Testis (tissue), 3 donors: ENCODE data around the gene KCNT2. TPM values are rescaled to one million over a fixed set of nuclear protein-coding genes. Genes with fewer than 3 reads are reported as not detected.

Source experiments
- DNase-seq: peaks from one replicate; pipeline ENCODE4 v3.0.0-alpha.2; 2019
- H3K27ac ChIP-seq, 2 donors: fragments of 200-600 bp; sonication (generic); one replicate each; pipeline ENCODE4 v1.5.1; 2019
- H3K27me3 ChIP-seq: fragments of 200-600 bp; sonication (generic); one replicate; pipeline ENCODE4 v1.5.1; 2019
- H3K36me3 ChIP-seq: fragments of 200-600 bp; sonication (generic); one replicate; pipeline ENCODE4 v1.5.1; 2017; ENCODE audit warnings: low read depth; ENCODE audit errors: missing control alignments
- H3K4me1 ChIP-seq: fragments of 200-600 bp; sonication (generic); one replicate; pipeline ENCODE4 v1.5.1; 2019
- H3K4me3 ChIP-seq, 2 donors: fragments of 200-600 bp; sonication (generic); one replicate each; pipeline ENCODE4 v1.5.1; 2017 to 2019
- H3K9me3 ChIP-seq: fragments of 200-600 bp; sonication (generic); one replicate; pipeline ENCODE4 v1.5.1; 2017
- POLR2A ChIP-seq: fragments of 450-650 bp; IDR thresholded peaks from one replicate; pipeline ENCODE4 v1.6.1; 2017; ENCODE audit warnings: antibody characterized with exemption, mild to moderate bottlenecking, moderate library complexity
- WGBS, 2 donors: methylation state at CpG; one replicate each; pipeline ENCODE4 v1.1.5; 2018; 5-methylcytosine and 5-hydroxymethylcytosine counted together
- intact Hi-C: fragments of 100-400 bp; cut with DNase I; formaldehyde crosslinking; loops from one replicate; pipeline ENCODE4 v1.15.1; 2023; ENCODE audit warnings: low total_unique reads
- polyA plus RNA-seq: library from polyadenylated mRNA; stranded (reverse); fragments of 350-450 nt; fragmentation: Illumina TruSeq; extraction: RNeasy Lipid Tissue Mini Kit (QIAGEN cat#74804); gene quantifications from one replicate; pipeline ENCODE4 v1.2.3, GENCODE V29; 2014; ENCODE audit warnings: low read depth, low replicate concordance; ENCODE audit not compliant: insufficient read depth
- total RNA-seq, 2 donors: library from RNA; depleted of rRNA; stranded (reverse); fragments of >200 nt; gene quantifications; one replicate each; pipeline ENCODE4 v1.2.3, GENCODE V29; 2016
- TF ChIP-seq, protein P1 (sequence below), 3 experiments: fragments of 450-650 bp in 2 of 3; fragments of 200-600 bp in 1 of 3; sonication (generic) in 1 of 3; IDR thresholded peaks; one replicate each; pipeline ENCODE4 v1.5.1; 2016 to 2019; ENCODE audit warnings: antibody characterized with exemption in 3 of 3, mild to moderate bottlenecking in 2 of 3, moderate library complexity in 1 of 3

KCNT2 gene
- total and polyA plus RNA-seq, 3 donors from 2014 or later = 2.7 to 3.9 (median 3.2) TPM

DNA sequence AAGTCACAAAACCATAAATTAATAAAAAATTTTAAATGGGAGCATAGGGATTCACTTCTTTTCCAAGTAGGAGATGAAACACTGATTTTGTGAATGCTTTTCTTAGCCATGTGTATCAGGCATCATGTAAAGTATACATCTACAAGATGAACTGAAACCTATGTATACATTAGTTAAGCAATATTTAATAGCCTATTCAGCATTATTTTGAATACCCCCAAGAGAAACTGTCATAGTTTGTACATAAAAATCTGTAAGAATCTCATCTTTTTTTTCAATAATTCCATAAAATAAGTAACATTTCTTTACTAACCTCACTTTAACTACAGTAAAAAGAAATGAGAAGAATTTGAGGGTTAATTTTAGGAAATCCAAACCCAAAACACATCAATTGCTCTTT is 348.0 kb downstream of the KCNT2 start:
- TF ChIP-seq, protein P1, sequence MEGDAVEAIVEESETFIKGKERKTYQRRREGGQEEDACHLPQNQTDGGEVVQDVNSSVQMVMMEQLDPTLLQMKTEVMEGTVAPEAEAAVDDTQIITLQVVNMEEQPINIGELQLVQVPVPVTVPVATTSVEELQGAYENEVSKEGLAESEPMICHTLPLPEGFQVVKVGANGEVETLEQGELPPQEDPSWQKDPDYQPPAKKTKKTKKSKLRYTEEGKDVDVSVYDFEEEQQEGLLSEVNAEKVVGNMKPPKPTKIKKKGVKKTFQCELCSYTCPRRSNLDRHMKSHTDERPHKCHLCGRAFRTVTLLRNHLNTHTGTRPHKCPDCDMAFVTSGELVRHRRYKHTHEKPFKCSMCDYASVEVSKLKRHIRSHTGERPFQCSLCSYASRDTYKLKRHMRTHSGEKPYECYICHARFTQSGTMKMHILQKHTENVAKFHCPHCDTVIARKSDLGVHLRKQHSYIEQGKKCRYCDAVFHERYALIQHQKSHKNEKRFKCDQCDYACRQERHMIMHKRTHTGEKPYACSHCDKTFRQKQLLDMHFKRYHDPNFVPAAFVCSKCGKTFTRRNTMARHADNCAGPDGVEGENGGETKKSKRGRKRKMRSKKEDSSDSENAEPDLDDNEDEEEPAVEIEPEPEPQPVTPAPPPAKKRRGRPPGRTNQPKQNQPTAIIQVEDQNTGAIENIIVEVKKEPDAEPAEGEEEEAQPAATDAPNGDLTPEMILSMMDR (IDR thresholded peaks at IDR 0.05) = no peak
- no peak for TF ChIP-seq POLR2A
- Histone ChIP-seq H3K4me3 (no peak overlapping the region), H3K9me3 (no peaks in the 10 kb centered on the region), H3K27ac (no peak overlapping the region), H3K27me3 (no peaks in the 10 kb centered on the region), H3K36me3 (no peaks in the 10 kb centered on the region), H3K4me1 (no peaks in the 10 kb centered on the region)
- DNase-seq = no peak
- intact Hi-C loops = no loop called here

DNA sequence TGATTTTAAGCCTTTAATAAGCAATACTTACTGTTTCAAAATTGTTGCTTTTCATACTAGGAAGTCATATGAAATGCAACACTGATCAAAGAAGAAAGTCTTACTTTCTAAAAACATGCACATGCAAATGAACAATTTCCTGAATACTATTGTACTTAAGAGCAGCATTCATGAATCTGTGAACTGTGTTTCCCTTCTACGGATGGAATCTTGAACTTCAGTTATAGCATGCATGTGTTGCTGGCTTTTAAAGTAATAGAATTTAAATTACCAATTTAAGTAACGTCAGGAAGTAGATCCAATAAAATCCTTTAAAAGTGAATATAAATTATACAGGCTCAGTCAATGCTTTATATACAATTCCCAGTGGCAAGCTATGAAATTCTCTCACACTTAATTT is 348.9 kb downstream of the KCNT2 start:
- H3K36me3 ChIP-seq = no peaks in the 10 kb centered on the region
- no peak for TF ChIP-seq POLR2A
- TF ChIP-seq, protein P1 (IDR thresholded peaks at IDR 0.05) = no peak
- H3K27ac ChIP-seq = no peak overlapping the region
- 76 to 78% methylated on average over 2 of the region's 2 CpGs for WGBS, 2 donors
- no peak overlapping the region for H3K4me3 ChIP-seq
- no peaks in the 10 kb centered on the region for H3K9me3 ChIP-seq
- H3K4me1 ChIP-seq = no peaks in the 10 kb centered on the region
- no peaks in the 10 kb centered on the region for H3K27me3 ChIP-seq
- DNase-seq = no peak
- intact Hi-C loops = no loop called here

DNA sequence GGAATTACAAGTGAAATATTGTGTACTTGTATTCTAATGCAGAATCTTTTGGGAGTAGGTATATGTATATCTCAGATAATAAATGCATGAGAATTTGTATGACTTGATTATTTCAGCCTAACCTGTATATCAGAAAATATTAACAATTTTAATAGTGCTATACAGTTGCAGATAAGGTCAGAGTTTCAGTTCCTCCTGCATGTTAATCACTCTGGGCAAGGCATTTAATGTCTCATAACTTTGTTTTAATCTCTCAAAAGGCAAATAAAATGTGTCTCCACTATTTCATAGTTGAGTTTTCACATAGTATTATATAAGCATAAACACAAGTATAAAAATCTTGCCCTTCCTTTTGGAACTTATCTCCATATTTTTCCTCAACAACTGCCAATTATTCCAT is 352.5 kb downstream of the KCNT2 start:
- H3K27me3 ChIP-seq = no peaks in the 10 kb centered on the region
- no peak overlapping the region for H3K27ac ChIP-seq
- no peaks in the 10 kb centered on the region for H3K4me1 ChIP-seq
- no peaks in the 10 kb centered on the region for H3K9me3 ChIP-seq
- H3K36me3 ChIP-seq = no peaks in the 10 kb centered on the region
- intact Hi-C loops = no loop called here
- TF ChIP-seq, protein P1 (IDR thresholded peaks at IDR 0.05) = no peak
- no peak for TF ChIP-seq POLR2A
- no peak for DNase-seq
- H3K4me3 ChIP-seq = no peak overlapping the region

GRCh38 chr1:196229546-196229945 is 378.7 kb downstream of the KCNT2 start:
- H3K27me3 ChIP-seq = no peaks in the 10 kb centered on the region
- DNase-seq = no peak
- no peaks in the 10 kb centered on the region for H3K4me1 ChIP-seq
- no peak overlapping the region for H3K27ac ChIP-seq
- no peaks in the 10 kb centered on the region for H3K36me3 ChIP-seq
- intact Hi-C loops = no loop called here
- H3K4me3 ChIP-seq = no peak overlapping the region
- TF ChIP-seq, protein P1 (IDR thresholded peaks at IDR 0.05) = no peak
- TF ChIP-seq POLR2A = no peak
- no peaks in the 10 kb centered on the region for H3K9me3 ChIP-seq

GRCh38 chr1:196214866-196215265 is 393.4 kb downstream of the KCNT2 start:
- Histone ChIP-seq H3K4me1 (no peaks in the 10 kb centered on the region), H3K9me3 (no peaks in the 10 kb centered on the region), H3K4me3 (no peak overlapping the region), H3K27ac (no peak overlapping the region), H3K36me3 (no peaks in the 10 kb centered on the region), H3K27me3 (no peaks in the 10 kb centered on the region)
- no peak for TF ChIP-seq POLR2A
- TF ChIP-seq, protein P1 (IDR thresholded peaks at IDR 0.05) = no peak
- intact Hi-C loops = no loop called here
- DNase-seq = no peak
- 69 to 90% methylated on average over 2 of the region's 2 CpGs for WGBS, 2 donors
